PFSK-1 (cell line): ENCODE data around the gene AGRN.

ENCODE experiments used
- FOXP2 ChIP-seq: optimal IDR thresholded peaks from 2 replicates; pipeline ENCODE3; 2011; ENCODE audit warnings: borderline replicate concordance, control low read depth, inconsistent platforms; ENCODE audit not compliant: insufficient read depth; ENCODE audit errors: extremely low read length, extremely low read depth
- POLR2AphosphoS5 ChIP-seq: IDR thresholded peaks from 2 replicates; pipeline ENCODE4 v1.6.1; 2012; ENCODE audit warnings: low read depth, mild to moderate bottlenecking, control low read depth, low read length, moderate library complexity
- SIN3A ChIP-seq: IDR thresholded peaks from 2 replicates; pipeline ENCODE4 v1.6.1; 2012; ENCODE audit warnings: mild to moderate bottlenecking, low read length, moderate library complexity, borderline replicate concordance; ENCODE audit not compliant: insufficient read depth
- TAF1 ChIP-seq: IDR thresholded peaks from 2 replicates; pipeline ENCODE4 v1.6.1; 2012; ENCODE audit warnings: low read length, control low read depth, borderline replicate concordance; ENCODE audit not compliant: insufficient read depth
- TF ChIP-seq, protein P1 (sequence below), 2 experiments: IDR thresholded peaks; 2 replicates each; pipeline versions ENCODE4 v1.6.1 to v1.8.0; 2011 to 2012; ENCODE audit warnings: low read depth in 2 of 2, low read length in 2 of 2, control low read depth in 1 of 2, inconsistent platforms in 1 of 2, mild to moderate bottlenecking in 1 of 2, moderate library complexity in 1 of 2; ENCODE audit not compliant: insufficient read depth in 1 of 2

AGRN gene

DNA sequence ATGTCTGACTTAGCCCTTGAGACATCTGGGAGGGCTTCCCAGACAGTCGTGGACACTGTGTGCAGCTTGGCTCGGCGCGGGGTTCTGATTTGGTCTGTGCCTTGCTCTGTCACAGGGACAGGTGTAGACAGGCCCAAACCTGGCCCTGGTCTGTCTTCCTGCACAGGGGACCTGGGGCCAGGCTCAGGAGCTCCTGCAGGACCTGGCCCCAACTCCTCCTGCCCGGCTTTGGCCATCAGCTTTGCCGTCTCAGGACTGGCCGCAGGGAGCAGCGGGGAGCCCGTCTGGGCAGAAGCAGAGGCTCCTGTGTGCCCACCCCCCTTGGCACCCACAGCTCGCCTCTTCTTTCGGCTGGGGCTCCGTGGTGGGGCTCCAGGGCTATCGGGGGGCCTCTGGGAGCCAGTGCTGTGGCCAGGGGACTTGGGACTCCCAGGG, 39.8 kb upstream of the AGRN start:
- TF ChIP-seq FOXP2 (no peak), POLR2AphosphoS5 (no peak), SIN3A (no peak), TAF1 (no peak)
- TF ChIP-seq, protein P1, sequence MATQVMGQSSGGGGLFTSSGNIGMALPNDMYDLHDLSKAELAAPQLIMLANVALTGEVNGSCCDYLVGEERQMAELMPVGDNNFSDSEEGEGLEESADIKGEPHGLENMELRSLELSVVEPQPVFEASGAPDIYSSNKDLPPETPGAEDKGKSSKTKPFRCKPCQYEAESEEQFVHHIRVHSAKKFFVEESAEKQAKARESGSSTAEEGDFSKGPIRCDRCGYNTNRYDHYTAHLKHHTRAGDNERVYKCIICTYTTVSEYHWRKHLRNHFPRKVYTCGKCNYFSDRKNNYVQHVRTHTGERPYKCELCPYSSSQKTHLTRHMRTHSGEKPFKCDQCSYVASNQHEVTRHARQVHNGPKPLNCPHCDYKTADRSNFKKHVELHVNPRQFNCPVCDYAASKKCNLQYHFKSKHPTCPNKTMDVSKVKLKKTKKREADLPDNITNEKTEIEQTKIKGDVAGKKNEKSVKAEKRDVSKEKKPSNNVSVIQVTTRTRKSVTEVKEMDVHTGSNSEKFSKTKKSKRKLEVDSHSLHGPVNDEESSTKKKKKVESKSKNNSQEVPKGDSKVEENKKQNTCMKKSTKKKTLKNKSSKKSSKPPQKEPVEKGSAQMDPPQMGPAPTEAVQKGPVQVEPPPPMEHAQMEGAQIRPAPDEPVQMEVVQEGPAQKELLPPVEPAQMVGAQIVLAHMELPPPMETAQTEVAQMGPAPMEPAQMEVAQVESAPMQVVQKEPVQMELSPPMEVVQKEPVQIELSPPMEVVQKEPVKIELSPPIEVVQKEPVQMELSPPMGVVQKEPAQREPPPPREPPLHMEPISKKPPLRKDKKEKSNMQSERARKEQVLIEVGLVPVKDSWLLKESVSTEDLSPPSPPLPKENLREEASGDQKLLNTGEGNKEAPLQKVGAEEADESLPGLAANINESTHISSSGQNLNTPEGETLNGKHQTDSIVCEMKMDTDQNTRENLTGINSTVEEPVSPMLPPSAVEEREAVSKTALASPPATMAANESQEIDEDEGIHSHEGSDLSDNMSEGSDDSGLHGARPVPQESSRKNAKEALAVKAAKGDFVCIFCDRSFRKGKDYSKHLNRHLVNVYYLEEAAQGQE (IDR thresholded peaks at IDR 0.05; ENCODE audit: insufficient read depth in 1 of 2, low read depth in 2 of 2, low read length in 2 of 2), result no peak

DNA sequence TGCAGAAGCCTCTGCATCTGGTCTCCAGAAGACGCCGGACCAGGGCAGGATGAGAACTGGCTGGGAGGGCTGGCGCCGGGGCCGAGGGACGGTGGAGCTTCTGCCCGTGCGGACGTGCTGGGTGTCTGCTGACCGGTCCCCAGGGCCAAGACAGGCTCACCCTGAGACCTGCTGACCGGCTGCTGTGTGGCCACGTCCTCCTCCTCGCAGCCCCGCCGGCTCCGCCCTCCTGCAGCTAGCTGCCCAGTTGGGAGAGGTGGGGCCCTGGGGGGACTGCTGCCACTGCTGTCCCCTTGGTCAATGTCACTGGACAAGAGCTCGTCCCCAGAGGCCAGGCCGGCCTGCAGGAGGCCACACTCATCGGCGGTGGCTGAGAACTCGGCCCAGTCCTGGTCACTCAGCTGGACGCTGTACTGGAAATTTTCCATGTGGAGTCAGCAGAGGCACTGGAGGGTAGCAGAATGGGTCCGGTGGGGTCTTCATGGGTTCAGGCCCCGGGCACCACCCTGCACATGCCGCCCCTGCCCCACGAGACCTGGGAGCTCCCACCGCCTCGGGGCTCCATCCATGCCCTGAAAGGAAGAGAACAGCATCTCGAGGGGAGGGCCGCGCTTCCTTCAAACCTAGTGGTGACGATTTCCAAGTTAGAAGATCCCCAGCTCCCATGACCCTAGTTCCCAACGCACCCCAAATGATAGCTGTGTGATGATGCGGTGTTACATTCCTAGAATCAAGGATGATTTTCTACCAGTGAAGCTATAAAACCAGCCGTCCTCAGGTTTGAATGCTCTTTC, 39.1 kb upstream of the AGRN start:
- TF ChIP-seq SIN3A (no peak), TAF1 (no peak), FOXP2 (no peak), POLR2AphosphoS5 (no peak)
- TF ChIP-seq, protein P1 (IDR thresholded peaks at IDR 0.05; ENCODE audit: insufficient read depth in 1 of 2, low read depth in 2 of 2, low read length in 2 of 2), result no peak

DNA sequence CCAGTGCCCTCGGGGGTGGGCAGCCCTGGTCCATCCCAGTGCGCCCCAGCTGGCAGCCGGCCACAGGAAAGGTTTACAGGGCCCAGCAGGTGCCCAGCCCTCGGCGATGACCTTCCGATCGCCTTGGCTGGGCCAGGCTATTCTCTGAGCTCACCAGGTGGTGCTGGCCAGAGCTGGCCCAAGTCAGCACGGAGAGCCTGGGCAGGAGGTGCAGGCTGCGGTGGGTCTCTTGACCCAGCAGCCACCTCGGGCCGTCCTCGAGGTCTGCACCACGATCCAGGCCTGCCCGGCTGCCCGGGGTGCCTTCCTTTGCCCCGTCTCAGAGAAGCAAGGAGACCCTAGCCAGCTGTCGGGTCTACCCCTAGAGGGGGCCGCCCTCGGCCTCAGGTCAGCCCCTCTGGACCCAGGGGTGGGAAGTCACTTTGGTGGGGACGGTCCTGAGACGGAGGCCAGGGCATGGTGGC, 38.4 kb upstream of the AGRN start:
- no peak for TF ChIP-seq FOXP2

DNA sequence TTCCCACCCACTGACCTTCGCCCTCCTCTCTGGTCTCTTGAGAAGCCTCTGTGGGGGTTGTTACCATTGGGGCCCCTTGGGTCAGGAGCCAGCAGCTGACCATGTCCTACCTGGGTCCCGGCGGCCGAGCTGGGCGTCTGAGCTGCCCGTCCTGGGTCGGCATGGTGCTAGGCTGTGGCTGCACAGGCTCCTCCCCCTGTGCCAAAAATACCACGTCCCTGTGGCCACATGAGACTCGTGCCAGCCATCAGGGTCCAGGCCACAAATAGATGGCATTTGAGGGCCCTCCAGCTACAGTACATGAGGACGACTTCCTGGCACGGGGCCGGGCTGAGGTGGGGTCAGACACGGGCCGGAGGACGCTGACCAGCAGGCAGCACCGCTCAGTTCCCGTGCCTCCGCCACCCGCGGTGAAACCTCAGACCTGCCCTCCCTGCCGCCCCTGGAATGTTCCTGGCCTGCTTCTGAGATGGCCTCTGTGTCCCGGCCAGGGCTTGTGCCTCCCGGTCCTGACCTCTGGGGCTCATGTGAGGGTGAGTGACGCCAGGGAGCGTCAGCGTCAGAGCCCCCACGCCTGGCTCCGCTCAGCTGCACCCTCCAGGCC, 37.9 kb upstream of the AGRN start, which contains the start of gene PERM1:
TSS of gene PERM1 (minus strand) at position 139 of the 604 bp plus-strand sequence. CDS start 1,064 bp downstream, outside the sequence.
- TF ChIP-seq SIN3A, result no peak
- TF ChIP-seq, protein P1 (IDR thresholded peaks at IDR 0.05; ENCODE audit: insufficient read depth in 1 of 2, low read depth in 2 of 2, low read length in 2 of 2), result no peak
- TF ChIP-seq FOXP2, result no peak
- no peak for TF ChIP-seq POLR2AphosphoS5

DNA sequence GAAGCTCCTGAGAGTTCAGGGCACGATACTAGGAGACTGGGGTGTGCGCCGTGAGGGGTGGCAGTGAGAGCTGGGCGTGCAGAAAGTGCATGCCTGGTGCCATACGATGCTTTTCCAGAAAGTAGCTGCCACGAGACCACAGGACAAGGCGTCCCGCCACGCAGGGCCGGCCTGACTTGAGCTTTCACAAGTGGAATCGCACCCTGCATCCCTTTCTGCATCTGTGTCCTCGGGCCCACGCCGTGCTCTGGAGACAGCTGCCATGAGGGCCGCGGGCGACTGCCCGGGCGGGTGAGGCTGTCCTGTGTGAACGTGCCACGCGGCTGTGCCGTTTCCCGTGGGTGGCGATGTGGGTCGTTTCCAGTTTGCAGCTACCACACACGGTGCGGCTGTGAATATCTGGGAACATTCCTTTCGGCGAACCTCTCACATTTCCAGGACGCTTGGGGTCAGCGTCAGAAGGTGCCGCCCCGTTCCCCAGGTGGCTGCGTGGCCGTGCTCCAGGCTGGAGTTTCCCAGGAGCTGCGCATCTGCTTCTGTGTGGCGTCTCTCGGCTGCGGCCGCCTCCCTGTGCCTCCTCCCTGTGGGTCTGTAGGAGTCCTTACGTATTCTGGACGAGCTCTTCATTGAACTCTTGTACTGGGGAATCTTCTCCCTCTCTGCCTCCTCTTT, 37.0 kb upstream of the AGRN start:
- TF ChIP-seq, protein P1 (IDR thresholded peaks at IDR 0.05; ENCODE audit: insufficient read depth in 1 of 2, low read depth in 2 of 2, low read length in 2 of 2), result no peak
- TF ChIP-seq POLR2AphosphoS5, result no peak
- no peak for TF ChIP-seq TAF1
- TF ChIP-seq FOXP2, result no peak
- TF ChIP-seq SIN3A, result no peak
